HL-60 (cell line): ENCODE measurements around the gene KRTAP5-7.

Source experiments
- DNase-seq, 2 experiments: peaks; one replicate each; pipeline ENCODE4 v3.0.0-alpha.2; 2010 to 2020; ENCODE audit warnings: low read depth in 1 of 2, low spot score in 1 of 2
- H3K27ac ChIP-seq: fragments of 250-450 bp; sonication (Bioruptor Pico); replicated peaks from 2 replicates; pipeline ENCODE4 v1.5.1; 2020; ENCODE audit warnings: mild to moderate bottlenecking, moderate library complexity
- H3K27me3 ChIP-seq: fragments of 250-450 bp; sonication (Bioruptor Pico); 2 replicates; pipeline ENCODE4 v1.5.1; 2021; ENCODE audit warnings: mild to moderate bottlenecking, moderate library complexity; ENCODE audit not compliant: insufficient read depth, poor library complexity, severe bottlenecking
- H3K4me3 ChIP-seq: replicated peaks from 2 replicates; pipeline ENCODE4 v1.5.1; 2011; ENCODE audit warnings: mild to moderate bottlenecking, control low read depth, low read length; ENCODE audit not compliant: insufficient read depth
- GABPA ChIP-seq: IDR thresholded peaks from 2 replicates; pipeline ENCODE4 v1.6.1; 2012; ENCODE audit warnings: low read depth
- POLR2AphosphoS5 ChIP-seq: IDR thresholded peaks from 2 replicates; pipeline ENCODE4 v1.6.1; 2012; ENCODE audit warnings: low read depth
- SPI1 ChIP-seq: IDR thresholded peaks from 2 replicates; pipeline ENCODE4 v1.6.1; 2012; ENCODE audit warnings: low read depth, mild to moderate bottlenecking, borderline replicate concordance
- TF ChIP-seq, protein P1 (sequence below): IDR thresholded peaks from 2 replicates; pipeline ENCODE4 v1.6.1; 2012; ENCODE audit warnings: low read depth; ENCODE audit not compliant: insufficient replicate concordance
- TF ChIP-seq, protein P2 (sequence below): IDR thresholded peaks from one replicate; pipeline ENCODE4 v1.5.1; 2011; ENCODE audit warnings: low read length, control low read depth, inconsistent platforms; ENCODE audit not compliant: insufficient read depth

The KRTAP5-7 gene

DNA sequence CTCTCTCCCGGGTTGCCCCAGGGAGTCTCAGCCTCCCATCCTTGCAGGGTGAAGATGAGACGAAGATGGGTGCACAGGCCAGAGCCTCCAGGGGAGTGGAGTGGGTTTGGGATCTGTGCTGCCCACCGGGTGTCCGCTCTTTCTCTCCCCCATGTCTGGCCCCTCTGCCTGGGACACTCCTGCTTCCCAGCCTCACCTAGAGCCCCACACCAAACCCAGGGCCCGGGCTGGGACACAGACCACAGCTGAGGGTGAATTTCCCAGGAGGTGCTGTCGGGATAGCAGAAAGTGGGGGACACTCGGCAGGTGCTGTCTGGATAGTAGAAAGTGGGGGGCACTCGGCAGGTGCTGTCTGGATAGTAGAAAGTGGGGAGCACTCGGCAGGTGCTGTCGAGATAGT is 25.0 kb upstream of the KRTAP5-7 start:
- no peak for DNase-seq
- Histone ChIP-seq H3K27me3 (no peaks in the 10 kb centered on the region), H3K4me3 (no peak overlapping the region), H3K27ac (no peak overlapping the region)
- TF ChIP-seq SPI1 (no peak), POLR2AphosphoS5 (no peak), GABPA (no peak)
- TF ChIP-seq, protein P1, sequence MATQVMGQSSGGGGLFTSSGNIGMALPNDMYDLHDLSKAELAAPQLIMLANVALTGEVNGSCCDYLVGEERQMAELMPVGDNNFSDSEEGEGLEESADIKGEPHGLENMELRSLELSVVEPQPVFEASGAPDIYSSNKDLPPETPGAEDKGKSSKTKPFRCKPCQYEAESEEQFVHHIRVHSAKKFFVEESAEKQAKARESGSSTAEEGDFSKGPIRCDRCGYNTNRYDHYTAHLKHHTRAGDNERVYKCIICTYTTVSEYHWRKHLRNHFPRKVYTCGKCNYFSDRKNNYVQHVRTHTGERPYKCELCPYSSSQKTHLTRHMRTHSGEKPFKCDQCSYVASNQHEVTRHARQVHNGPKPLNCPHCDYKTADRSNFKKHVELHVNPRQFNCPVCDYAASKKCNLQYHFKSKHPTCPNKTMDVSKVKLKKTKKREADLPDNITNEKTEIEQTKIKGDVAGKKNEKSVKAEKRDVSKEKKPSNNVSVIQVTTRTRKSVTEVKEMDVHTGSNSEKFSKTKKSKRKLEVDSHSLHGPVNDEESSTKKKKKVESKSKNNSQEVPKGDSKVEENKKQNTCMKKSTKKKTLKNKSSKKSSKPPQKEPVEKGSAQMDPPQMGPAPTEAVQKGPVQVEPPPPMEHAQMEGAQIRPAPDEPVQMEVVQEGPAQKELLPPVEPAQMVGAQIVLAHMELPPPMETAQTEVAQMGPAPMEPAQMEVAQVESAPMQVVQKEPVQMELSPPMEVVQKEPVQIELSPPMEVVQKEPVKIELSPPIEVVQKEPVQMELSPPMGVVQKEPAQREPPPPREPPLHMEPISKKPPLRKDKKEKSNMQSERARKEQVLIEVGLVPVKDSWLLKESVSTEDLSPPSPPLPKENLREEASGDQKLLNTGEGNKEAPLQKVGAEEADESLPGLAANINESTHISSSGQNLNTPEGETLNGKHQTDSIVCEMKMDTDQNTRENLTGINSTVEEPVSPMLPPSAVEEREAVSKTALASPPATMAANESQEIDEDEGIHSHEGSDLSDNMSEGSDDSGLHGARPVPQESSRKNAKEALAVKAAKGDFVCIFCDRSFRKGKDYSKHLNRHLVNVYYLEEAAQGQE, result no peak
- TF ChIP-seq, protein P2, sequence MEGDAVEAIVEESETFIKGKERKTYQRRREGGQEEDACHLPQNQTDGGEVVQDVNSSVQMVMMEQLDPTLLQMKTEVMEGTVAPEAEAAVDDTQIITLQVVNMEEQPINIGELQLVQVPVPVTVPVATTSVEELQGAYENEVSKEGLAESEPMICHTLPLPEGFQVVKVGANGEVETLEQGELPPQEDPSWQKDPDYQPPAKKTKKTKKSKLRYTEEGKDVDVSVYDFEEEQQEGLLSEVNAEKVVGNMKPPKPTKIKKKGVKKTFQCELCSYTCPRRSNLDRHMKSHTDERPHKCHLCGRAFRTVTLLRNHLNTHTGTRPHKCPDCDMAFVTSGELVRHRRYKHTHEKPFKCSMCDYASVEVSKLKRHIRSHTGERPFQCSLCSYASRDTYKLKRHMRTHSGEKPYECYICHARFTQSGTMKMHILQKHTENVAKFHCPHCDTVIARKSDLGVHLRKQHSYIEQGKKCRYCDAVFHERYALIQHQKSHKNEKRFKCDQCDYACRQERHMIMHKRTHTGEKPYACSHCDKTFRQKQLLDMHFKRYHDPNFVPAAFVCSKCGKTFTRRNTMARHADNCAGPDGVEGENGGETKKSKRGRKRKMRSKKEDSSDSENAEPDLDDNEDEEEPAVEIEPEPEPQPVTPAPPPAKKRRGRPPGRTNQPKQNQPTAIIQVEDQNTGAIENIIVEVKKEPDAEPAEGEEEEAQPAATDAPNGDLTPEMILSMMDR, result no peak

DNA sequence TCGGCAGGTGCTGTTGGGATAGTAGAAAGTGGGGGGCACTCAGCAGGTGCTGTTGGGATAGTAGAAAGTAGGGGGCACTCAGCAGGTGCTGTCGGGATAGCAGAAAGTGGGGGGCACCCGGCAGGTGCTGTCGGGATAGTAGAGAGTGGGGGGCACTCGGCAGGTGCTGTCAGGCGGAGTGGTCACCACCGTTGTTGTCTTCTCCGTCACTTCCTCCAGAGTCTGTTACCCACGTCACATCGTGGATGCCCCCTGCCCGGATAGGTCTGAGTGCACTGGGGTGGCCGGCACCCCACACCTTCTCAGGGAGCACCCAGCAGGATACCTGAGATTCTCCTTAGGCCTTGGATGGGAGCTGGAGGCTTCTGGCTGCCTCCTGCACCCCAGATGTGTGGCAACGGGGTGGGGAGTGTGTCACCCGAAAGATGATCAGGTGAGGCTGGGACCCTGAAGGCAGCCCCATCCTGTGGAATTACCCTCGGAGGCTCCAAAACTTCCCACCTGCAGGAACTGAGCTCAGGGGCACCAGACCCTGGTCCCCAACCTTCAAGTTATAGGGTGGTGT is 24.1 kb upstream of the KRTAP5-7 start:
- Histone ChIP-seq H3K4me3 (no peak overlapping the region), H3K27ac (no peak overlapping the region), H3K27me3 (no peaks in the 10 kb centered on the region)
- DNase-seq, result no peak
- TF ChIP-seq POLR2AphosphoS5 (no peak), GABPA (no peak), SPI1 (no peak)
- TF ChIP-seq, protein P2, result no peak
- TF ChIP-seq, protein P1, result no peak

DNA sequence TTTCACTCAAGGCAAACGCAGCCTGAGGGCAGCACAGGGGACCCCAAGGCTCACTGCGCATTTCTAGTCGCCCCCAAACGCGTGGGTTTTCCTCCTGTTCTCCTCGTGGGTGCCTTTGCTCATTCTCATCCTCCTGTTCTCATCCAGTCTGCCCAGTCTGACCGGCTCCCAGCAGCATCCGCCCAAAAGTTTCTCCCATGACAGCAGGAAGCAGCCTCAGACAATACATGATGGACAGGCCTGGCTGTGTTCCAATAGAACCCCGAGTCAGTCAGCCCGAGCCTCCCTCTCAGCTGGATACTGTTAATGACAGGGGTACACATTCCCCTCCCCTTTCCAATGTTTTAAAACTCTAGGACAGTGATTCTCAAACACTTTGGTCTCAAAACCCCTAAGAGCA is 22.5 kb upstream of the KRTAP5-7 start:
- H3K27ac ChIP-seq, result no peak overlapping the region
- no peak overlapping the region for H3K4me3 ChIP-seq
- TF ChIP-seq POLR2AphosphoS5, result no peak
- TF ChIP-seq, protein P1, result no peak
- TF ChIP-seq GABPA, result no peak
- TF ChIP-seq, protein P2, result no peak
- no peak for TF ChIP-seq SPI1
- no peak for DNase-seq
- no peaks in the 10 kb centered on the region for H3K27me3 ChIP-seq
